ENCODE data around the gene GNPTAB. TPM values are rescaled to one million over a fixed set of nuclear protein-coding genes. Genes with fewer than 3 reads are reported as not detected.
A peak's percentile ranks its signal among the peaks of the same experiment; 100 is the strongest.

Gene GNPTAB
- total RNA-seq, 1 donor = 86.8 TPM

DNA sequence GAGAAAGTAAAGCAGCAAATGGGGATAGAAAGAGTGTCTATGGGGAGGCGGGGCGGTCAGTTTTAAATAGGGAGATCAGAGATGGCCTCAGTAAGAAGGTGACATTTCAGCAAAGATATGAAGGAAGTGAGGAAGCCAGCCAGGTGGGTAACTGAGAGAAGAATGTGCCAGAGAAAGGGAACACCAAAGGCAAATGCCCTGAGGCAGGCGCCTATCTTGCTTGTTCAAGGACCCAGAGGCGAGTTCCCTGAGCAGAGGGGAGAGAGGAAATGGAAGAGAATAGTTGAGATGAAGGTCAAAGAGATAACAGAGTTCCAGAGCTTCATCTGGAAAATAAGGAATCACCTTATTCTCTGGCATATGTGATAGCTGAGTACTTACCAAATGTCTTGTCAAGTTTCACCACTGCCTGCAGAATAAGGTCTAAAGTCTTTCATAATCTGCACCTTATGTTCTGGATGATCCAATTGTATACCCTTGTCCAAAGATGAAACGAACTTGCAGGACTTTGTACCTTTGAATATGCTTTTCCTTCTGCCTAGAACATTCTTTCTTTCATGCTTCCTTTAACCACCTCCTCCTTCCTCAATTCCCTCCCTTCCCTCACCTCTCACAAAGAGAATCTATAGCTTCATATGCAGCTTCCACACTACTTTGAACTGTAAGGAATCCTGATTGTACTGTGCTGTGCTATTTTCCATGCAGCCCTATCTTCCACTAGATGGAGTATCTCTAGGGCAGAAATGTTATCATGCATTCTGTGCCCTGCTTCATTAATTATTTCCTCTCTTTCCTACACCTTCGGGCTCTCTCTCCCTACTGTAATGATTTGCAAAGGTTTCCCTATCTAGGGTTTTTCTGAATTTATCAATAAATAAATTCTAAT, 38.5 kb downstream of the GNPTAB start:
- H3K4me3 ChIP-seq (ENCODE audit: low read depth, low read length) = no peak overlapping the region
- DNase-seq (ENCODE audit: low read depth) = peak; percentile 6
- TF ChIP-seq, protein P1, sequence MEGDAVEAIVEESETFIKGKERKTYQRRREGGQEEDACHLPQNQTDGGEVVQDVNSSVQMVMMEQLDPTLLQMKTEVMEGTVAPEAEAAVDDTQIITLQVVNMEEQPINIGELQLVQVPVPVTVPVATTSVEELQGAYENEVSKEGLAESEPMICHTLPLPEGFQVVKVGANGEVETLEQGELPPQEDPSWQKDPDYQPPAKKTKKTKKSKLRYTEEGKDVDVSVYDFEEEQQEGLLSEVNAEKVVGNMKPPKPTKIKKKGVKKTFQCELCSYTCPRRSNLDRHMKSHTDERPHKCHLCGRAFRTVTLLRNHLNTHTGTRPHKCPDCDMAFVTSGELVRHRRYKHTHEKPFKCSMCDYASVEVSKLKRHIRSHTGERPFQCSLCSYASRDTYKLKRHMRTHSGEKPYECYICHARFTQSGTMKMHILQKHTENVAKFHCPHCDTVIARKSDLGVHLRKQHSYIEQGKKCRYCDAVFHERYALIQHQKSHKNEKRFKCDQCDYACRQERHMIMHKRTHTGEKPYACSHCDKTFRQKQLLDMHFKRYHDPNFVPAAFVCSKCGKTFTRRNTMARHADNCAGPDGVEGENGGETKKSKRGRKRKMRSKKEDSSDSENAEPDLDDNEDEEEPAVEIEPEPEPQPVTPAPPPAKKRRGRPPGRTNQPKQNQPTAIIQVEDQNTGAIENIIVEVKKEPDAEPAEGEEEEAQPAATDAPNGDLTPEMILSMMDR (IDR thresholded peaks at IDR 0.05; ENCODE audit: insufficient read depth, low read depth, low read length) = peak; percentile 39

DNA sequence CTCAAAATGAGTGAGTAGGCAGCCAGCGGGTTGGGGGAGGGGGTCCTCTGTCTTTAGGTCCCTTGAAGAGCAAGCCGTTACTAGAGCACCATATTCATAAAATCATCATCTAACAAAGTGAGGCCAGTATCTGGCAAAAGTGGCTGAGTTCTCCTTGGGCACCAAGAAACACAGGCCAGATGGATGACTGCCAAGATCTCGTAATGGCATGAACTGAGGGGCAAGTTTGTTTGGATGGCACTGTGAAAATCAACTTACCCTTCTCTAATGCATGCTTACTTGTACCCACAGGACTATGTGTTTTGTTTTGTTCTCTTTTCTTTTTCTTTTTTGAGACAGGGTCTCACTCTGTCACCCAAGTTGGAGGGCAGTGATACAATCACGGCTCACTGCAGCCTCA, 41.6 kb downstream of the GNPTAB start:
- DNase-seq (ENCODE audit: low read depth) = no peak
- TF ChIP-seq, protein P1 (IDR thresholded peaks at IDR 0.05; ENCODE audit: insufficient read depth, low read depth, low read length) = no peak
- H3K4me3 ChIP-seq (ENCODE audit: low read depth, low read length) = no peak overlapping the region

DNA sequence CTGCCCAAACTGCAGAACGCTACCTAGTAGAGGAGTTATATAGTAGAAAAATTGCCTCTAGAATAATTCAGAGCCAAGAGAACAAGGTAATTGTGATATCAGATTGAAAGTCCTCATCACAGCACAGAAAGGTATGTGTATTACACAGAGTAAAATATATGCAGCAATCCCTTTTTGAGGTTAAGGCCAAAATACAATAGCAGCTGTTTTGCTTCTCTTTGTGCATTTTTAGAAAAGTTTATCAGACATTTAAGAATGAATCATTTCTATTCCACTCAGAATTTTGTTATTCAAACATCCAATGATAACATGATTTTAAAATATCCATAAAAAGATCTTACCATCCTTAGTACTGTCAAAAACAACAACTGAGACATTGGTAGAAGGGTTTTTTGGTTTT, 45.1 kb downstream of the GNPTAB start:
- TF ChIP-seq, protein P1 (IDR thresholded peaks at IDR 0.05; ENCODE audit: insufficient read depth, low read depth, low read length) = no peak
- DNase-seq (ENCODE audit: low read depth) = no peak
- H3K4me3 ChIP-seq (ENCODE audit: low read depth, low read length) = no peak overlapping the region

DNA sequence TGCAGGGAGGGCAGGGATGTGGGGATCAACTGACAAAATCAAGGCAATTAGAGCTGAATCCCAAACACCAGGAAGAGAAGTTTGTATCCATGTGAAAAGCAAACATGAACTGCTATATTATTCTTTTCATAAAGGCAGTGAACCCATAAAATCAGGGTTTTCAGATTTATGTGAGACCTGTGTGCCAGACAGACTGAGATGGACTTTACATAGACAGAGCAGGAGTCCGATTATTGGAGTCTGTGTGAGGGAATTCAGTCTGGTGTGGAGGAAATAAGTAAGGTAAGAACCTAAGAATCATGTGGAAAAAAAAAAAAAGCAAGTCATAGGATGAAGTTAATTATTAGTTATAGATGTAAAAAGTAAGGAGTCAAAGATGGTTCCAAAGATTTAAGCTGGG, 46.4 kb downstream of the GNPTAB start:
- no peak for DNase-seq (ENCODE audit: low read depth)
- no peak overlapping the region for H3K4me3 ChIP-seq (ENCODE audit: low read depth, low read length)
- TF ChIP-seq, protein P1 (IDR thresholded peaks at IDR 0.05; ENCODE audit: insufficient read depth, low read depth, low read length) = no peak

DNA sequence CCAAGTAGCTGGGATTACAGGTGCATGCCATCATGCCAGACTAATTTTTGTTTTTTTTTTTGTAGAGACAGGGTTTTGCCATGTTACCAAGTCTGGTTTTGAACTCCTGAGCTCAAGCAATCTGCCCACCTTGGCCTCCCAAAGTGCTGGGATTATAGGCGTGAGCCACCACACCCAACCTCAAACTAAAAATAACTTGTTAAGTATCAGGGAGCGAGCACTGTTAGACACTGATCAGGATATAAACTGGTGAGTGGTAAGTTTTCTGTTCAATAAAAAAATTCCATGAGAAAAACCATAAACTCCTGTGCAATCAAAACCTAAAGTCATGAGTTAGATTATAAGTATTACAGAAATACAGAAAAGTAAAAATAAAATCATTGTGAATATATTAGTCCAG, 46.9 kb downstream of the GNPTAB start:
- DNase-seq (ENCODE audit: low read depth) = no peak
- TF ChIP-seq, protein P1 (IDR thresholded peaks at IDR 0.05; ENCODE audit: insufficient read depth, low read depth, low read length) = no peak
- no peak overlapping the region for H3K4me3 ChIP-seq (ENCODE audit: low read depth, low read length)

DNA sequence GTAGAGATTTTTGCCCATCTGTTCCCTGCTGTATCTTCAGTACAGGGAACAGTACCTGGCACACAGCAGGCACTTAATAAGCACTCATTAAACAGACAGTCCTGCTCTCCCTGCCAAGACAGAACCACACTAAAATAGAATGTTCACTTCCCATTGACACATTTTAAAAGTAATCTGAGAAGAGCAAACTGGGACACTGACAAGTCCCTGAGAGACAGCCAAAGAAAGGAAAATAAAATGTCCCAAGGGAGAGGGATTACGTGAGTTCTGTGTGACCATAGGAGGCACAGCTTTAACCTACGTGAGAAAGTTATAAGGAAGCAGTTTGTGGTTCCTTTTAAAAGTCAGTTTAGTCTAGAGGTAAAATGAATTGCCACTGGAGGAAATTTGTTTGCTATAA, 47.6 kb downstream of the GNPTAB start:
- peak; percentile 14 for DNase-seq (ENCODE audit: low read depth)
- no peak overlapping the region for H3K4me3 ChIP-seq (ENCODE audit: low read depth, low read length)
- TF ChIP-seq, protein P1 (IDR thresholded peaks at IDR 0.05; ENCODE audit: insufficient read depth, low read depth, low read length) = no peak
